ENCODE data around the gene TLX1. TPM values are rescaled to one million over a fixed set of nuclear protein-coding genes. Genes with fewer than 3 reads are reported as not detected.

The TLX1 gene
- total RNA-seq, 1 donor from 2014 or later: 0.33 TPM

DNA sequence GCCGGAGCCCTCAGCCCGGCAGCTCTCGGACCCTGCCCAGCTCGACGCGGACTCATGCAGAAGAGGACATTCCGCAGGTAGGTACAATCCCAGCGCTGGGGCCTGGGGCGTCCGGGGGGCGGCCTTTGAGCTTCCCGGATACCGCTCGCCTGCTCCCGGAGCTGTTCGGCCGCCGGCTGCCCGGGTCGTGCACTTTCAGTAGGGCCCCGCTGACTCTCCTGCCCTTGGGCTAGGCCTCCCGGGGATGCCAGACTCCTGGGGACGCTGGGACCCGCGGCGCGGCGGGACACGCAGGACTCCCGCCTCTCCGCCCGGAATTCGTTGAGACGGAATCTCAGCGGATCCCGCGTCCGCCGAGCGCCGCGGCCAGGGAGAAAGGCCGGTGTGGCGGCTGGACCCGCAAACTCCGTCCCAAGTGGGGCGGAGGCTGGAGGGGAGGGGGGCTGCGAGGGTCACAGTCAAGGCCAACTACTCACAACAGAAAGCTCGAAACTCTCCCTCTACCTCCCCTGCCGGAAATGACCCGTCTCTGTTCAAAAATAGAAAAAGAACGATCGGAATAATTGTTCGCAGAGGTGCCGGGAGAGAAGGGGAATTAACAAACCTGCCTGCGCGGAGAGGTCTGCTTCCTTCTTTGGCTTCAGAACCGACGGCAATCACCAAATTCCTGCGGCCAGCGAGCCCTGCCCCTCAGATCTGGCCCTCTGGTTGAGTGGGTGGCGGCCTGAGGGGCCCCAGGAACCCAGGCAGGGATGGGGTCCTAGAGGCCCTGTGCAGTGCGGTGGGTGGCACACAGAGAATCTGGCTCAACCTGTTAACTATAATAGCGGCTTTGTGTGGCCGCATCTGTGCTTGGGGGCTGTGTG lies 9.2 kb downstream of the TLX1 start:
- peaks cover 3% of the 10 kb centered on the region for H3K36me3 Mint-ChIP-seq (ENCODE audit: low read depth)
- DNase-seq (ENCODE audit: low read depth, low spot score): no peak
- no peak overlapping the region for H3K27ac Mint-ChIP-seq (ENCODE audit: unreplicated experiment)
- H3K9me3 Mint-ChIP-seq: no peaks in the 10 kb centered on the region
- H3K4me1 Mint-ChIP-seq: peaks cover 3% of the 10 kb centered on the region
- TF ChIP-seq CTCF (conservative IDR thresholded peaks at IDR 0.05): no peak
- H3K4me3 Mint-ChIP-seq: no peak overlapping the region
- peaks cover 100% of the 10 kb centered on the region for H3K27me3 Mint-ChIP-seq (ENCODE audit: low read depth)

- Mint-ChIP-seq H3K4me1 (peaks cover 3% of the 10 kb centered on the region), H3K36me3 (ENCODE audit: low read depth) (peaks cover 3% of the 10 kb centered on the region), H3K4me3 (no peak overlapping the region), H3K27ac (ENCODE audit: unreplicated experiment) (peak overlapping the region; percentile 27), H3K9me3 (no peaks in the 10 kb centered on the region), H3K27me3 (ENCODE audit: low read depth) (peaks cover 100% of the 10 kb centered on the region)
- no peak for TF ChIP-seq CTCF (conservative IDR thresholded peaks at IDR 0.05)
- no peak for DNase-seq (ENCODE audit: low read depth, low spot score)
Measured at GRCh38 chr10:101140950-101141615, 10.0 kb downstream of the TLX1 start.

GRCh38 chr10:101141616-101142532 lies 10.8 kb downstream of the TLX1 start:
- TF ChIP-seq CTCF (conservative IDR thresholded peaks at IDR 0.05): peak; percentile 97
- Mint-ChIP-seq H3K36me3 (ENCODE audit: low read depth) (peaks cover 3% of the 10 kb centered on the region), H3K4me1 (peaks cover 3% of the 10 kb centered on the region), H3K27ac (ENCODE audit: unreplicated experiment) (no peak overlapping the region), H3K27me3 (ENCODE audit: low read depth) (peaks cover 100% of the 10 kb centered on the region), H3K9me3 (no peaks in the 10 kb centered on the region), H3K4me3 (no peak overlapping the region)
- DNase-seq (ENCODE audit: low read depth, low spot score): peak; percentile 82

DNA sequence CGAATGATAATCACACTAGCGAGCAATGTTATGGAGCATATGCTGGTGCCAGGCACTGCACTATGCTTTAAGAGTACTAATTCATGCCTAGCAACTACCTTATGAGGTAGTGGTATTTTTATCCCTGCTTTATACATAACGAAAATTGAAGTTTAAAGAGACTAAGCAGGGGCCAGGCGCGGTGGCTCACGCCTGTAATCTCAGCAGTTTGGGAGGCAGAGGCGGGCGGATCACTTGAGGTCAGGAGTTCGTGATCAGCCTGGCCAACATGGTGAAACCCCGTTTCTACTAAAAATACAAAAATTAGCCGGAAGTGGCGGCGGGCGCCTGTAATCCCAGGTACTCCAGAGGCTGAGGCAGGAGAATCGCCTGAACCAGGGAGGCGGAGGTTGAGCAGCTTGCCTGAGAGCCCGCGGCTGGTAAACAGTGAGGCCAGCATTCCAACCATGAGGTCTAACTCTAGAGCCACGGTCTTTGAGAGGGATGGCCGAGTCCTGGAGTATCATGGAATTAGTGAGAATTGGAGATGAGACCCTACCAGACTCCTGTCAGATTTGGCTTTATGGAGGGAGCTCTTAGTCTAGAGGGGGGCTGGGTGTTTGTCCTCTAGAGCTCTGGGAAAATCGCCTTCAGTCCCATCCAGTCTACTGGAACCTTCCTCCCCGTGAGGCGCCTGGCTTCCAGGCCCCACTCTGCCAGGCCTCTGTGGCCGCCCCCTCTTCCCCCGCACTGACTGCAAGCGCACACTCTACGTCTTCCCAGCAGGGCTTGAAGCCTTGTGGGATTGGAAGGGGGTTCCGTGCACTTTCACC lies 11.6 kb downstream of the TLX1 start:
- DNase-seq (ENCODE audit: low read depth, low spot score): no peak
- no peak for TF ChIP-seq CTCF (conservative IDR thresholded peaks at IDR 0.05)
- Mint-ChIP-seq H3K27ac (ENCODE audit: unreplicated experiment) (no peak overlapping the region), H3K27me3 (ENCODE audit: low read depth) (peaks cover 100% of the 10 kb centered on the region), H3K4me3 (no peak overlapping the region), H3K4me1 (peaks cover 3% of the 10 kb centered on the region), H3K36me3 (ENCODE audit: low read depth) (peaks cover 3% of the 10 kb centered on the region), H3K9me3 (no peaks in the 10 kb centered on the region)

GRCh38 chr10:101143345-101143630 lies 12.2 kb downstream of the TLX1 start:
- Mint-ChIP-seq H3K4me3 (no peak overlapping the region), H3K9me3 (no peaks in the 10 kb centered on the region), H3K27me3 (ENCODE audit: low read depth) (peaks cover 100% of the 10 kb centered on the region), H3K4me1 (peaks cover 3% of the 10 kb centered on the region), H3K36me3 (ENCODE audit: low read depth) (peaks cover 2% of the 10 kb centered on the region), H3K27ac (ENCODE audit: unreplicated experiment) (no peak overlapping the region)
- DNase-seq (ENCODE audit: low read depth, low spot score): no peak
- TF ChIP-seq CTCF (conservative IDR thresholded peaks at IDR 0.05): no peak
